GM19328 (cell line): ENCODE data around the gene LAPTM4A.
A peak's percentile ranks its signal among the peaks of the same experiment; 100 is the strongest.

Experiments
- ATAC-seq: cut with Tn5 transposase; IDR thresholded peaks from one replicate; pipeline ENCODE4 v1.9.1; 2021; ENCODE audit warnings: mild to moderate bottlenecking, moderate library complexity; ENCODE audit not compliant: unreplicated experiment

The LAPTM4A gene

GRCh38 chr2:19989667-19990415, 61.6 kb downstream of the LAPTM4A start, which contains the start of gene WDR35:
TSS of gene WDR35 (minus strand) at chr2:19990105. CDS start at chr2:19990015, 90 bp downstream.
- ATAC-seq = peak; percentile 81

DNA sequence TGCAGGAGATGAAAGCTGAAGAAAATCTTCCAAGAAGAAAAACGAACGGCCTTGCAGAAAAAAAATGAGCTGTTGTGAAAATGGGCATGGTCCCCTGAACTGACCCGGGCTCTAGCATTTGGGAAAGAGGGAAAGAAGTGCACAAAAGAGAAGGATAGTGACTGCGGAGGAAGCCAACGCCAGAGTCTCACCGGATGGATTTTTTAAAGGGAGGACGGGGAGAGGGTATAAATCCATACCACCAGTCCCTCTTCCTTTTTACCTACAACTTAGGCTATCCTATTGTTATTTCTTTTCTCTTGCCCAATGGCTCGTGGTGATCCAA, 62.1 kb downstream of the LAPTM4A start:
- no peak for ATAC-seq

- no peak for ATAC-seq
Observed at GRCh38 chr2:19988600-19988999, 62.8 kb downstream of the LAPTM4A start.

DNA sequence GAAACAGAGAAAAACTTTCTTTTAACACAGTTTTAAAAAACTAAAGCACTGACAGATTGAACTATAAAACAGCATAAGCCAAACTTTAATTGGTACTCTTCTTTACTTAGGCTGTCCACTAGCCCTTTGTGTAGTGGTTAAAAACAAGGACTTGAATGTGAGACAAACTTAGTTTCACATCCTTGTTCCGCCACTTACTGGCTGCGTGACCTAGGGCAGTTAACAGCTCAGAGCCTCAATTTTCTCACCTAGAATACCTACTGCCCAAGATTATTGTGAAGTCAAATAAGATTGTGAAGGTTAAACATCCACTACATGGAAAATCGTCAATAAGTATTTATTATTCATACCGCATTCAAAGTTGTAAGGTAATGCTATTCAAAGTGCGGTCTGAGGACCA, 63.5 kb downstream of the LAPTM4A start:
- peak; percentile 56 for ATAC-seq
